Liver (tissue), 3 donors: ENCODE data around the gene ZNF749.

Experiments
- CTCF ChIP-seq: fragments of 150-350 bp; IDR thresholded peaks from 2 replicates; pipeline ENCODE4 v1.5.1; 2017; ENCODE audit warnings: improper control_type of control experiment, low read depth, low read length; ENCODE audit not compliant: missing input control
- EGR1 ChIP-seq, 2 donors: IDR thresholded peaks; 2 replicates each; pipeline ENCODE4 v1.6.1; 2016 to 2018; ENCODE audit warnings: antibody characterized with exemption in 2 of 2, low read depth in 2 of 2
- GABPA ChIP-seq, 2 donors: IDR thresholded peaks in 1 of 2; conservative IDR thresholded peaks in 1 of 2; 2 replicates each; pipeline ENCODE4 v1.6.1; 2016; ENCODE audit warnings: antibody characterized with exemption in 2 of 2, mild to moderate bottlenecking in 1 of 2, moderate library complexity in 1 of 2
- JUND ChIP-seq, 2 donors: IDR thresholded peaks; 2 replicates each; pipeline ENCODE4 v1.6.1; 2016; ENCODE audit warnings: antibody characterized with exemption in 2 of 2
- RAD21 ChIP-seq, 2 donors: IDR thresholded peaks; 2 replicates each; pipeline ENCODE4 v1.6.1; 2016; ENCODE audit warnings: antibody characterized with exemption in 2 of 2, mild to moderate bottlenecking in 2 of 2
- TAF1 ChIP-seq: conservative IDR thresholded peaks from 2 replicates; pipeline ENCODE4 v1.6.1; 2016; ENCODE audit warnings: antibody characterized with exemption, mild to moderate bottlenecking
- TF ChIP-seq, protein P1 (sequence below): IDR thresholded peaks from 2 replicates; pipeline ENCODE4 v1.6.1; 2016; ENCODE audit warnings: antibody characterized with exemption, mild to moderate bottlenecking
- donor health status: healthy.
- donor health status: healthy.

DNA sequence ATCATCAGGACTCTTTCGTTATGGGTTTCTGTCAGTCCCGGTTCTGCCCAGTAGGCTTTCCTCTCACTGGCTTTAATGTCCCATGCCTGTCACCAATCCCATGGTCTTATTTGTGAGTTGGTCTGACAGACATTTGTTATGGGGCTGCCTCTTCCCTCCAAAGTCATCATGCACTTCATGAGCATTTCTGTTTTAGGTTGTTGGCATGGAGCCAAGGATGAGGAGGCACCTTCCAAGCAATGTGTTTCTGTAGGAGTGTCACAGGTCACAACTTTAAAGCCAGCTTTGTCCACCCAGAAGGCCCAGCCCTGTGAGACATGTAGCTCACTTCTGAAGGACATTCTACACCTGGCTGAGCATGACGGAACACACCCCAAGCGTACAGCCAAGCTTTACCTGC lies 15.7 kb upstream of the ZNF749 start:
- no peak for TF ChIP-seq CTCF
- no peak for TF ChIP-seq GABPA (IDR thresholded peaks at IDR 0.05 in 1 of 2, conservative IDR thresholded peaks at IDR 0.05 in 1 of 2)
- no peak for TF ChIP-seq TAF1
- TF ChIP-seq, protein P1, sequence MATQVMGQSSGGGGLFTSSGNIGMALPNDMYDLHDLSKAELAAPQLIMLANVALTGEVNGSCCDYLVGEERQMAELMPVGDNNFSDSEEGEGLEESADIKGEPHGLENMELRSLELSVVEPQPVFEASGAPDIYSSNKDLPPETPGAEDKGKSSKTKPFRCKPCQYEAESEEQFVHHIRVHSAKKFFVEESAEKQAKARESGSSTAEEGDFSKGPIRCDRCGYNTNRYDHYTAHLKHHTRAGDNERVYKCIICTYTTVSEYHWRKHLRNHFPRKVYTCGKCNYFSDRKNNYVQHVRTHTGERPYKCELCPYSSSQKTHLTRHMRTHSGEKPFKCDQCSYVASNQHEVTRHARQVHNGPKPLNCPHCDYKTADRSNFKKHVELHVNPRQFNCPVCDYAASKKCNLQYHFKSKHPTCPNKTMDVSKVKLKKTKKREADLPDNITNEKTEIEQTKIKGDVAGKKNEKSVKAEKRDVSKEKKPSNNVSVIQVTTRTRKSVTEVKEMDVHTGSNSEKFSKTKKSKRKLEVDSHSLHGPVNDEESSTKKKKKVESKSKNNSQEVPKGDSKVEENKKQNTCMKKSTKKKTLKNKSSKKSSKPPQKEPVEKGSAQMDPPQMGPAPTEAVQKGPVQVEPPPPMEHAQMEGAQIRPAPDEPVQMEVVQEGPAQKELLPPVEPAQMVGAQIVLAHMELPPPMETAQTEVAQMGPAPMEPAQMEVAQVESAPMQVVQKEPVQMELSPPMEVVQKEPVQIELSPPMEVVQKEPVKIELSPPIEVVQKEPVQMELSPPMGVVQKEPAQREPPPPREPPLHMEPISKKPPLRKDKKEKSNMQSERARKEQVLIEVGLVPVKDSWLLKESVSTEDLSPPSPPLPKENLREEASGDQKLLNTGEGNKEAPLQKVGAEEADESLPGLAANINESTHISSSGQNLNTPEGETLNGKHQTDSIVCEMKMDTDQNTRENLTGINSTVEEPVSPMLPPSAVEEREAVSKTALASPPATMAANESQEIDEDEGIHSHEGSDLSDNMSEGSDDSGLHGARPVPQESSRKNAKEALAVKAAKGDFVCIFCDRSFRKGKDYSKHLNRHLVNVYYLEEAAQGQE: no peak
- no peak for TF ChIP-seq EGR1 (IDR thresholded peaks at IDR 0.05; ENCODE audit: low read depth in 2 of 2)
- TF ChIP-seq RAD21 (IDR thresholded peaks at IDR 0.05): no peak
- TF ChIP-seq JUND (IDR thresholded peaks at IDR 0.05): no peak
